ENCODE data around the gene PSMD14. TPM values are rescaled to one million over a fixed set of nuclear protein-coding genes. Genes with fewer than 3 reads are reported as not detected.

Gene PSMD14
- total RNA-seq, 4 donors from 2014 or later, result 29.9 to 59.2 (median 36.1) TPM

- no peak for TF ChIP-seq CTCF (IDR thresholded peaks at IDR 0.05)
- DNase-seq (ENCODE audit: low spot score), result no peak
- no peak for ATAC-seq (ENCODE audit: low FRiP score)
Measured at GRCh38 chr2:161343235-161343634, 35.0 kb downstream of the PSMD14 start.

DNA sequence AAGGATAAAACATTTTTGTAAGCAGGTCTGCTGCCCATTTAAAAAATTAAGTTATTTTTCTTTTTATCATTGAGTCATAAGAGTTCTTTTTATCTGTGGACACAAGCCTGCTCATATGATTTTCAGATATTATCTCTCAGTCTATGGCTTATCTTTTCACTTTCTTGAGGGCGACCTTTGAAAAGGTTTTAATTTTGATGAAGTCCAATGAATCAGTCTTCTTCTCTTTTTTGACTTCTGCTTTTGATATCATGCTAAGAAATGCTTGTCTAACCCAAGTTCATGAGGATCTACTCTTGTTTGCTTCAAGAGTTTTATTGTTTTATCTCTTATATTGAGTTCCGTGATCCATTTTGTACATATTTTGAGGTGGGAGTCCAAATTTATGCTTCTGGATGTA lies 36.5 kb downstream of the PSMD14 start:
- DNase-seq (ENCODE audit: low spot score), result no peak
- TF ChIP-seq CTCF (IDR thresholded peaks at IDR 0.05), result no peak

DNA sequence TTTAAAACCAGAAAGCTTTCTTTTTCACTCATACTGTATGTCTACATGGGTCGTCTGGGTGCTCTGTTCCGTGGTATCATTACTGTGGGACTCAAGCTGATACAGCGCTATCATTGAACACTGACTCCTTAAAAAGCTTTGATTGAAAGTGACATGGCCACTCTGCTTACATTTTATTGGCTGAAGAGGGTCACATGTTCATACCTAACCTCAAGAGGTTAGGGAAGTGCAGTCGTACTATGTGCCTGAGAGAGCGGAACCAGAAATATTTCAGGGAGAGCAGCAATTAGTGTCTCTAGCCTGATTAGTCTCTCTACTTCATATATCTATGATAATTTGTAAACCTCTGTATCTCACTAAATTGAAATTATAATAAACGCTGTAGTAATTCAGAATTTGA lies 43.5 kb downstream of the PSMD14 start:
- TF ChIP-seq CTCF (IDR thresholded peaks at IDR 0.05), result no peak
- no peak for ATAC-seq (ENCODE audit: low FRiP score)
- DNase-seq (ENCODE audit: low spot score), result no peak

More for the DNA sequence above, 36.5 kb downstream of the PSMD14 start:
- no peak for ATAC-seq (ENCODE audit: low FRiP score)

- TF ChIP-seq CTCF (IDR thresholded peaks at IDR 0.05), result no peak
- ATAC-seq (ENCODE audit: low FRiP score), result no peak
- DNase-seq (ENCODE audit: low spot score), result no peak
Measured at GRCh38 chr2:161352719-161353118, 44.5 kb downstream of the PSMD14 start.

GRCh38 chr2:161353543-161353942 lies 45.3 kb downstream of the PSMD14 start:
- no peak for ATAC-seq (ENCODE audit: low FRiP score)
- DNase-seq (ENCODE audit: low spot score), result no peak
- no peak for TF ChIP-seq CTCF (IDR thresholded peaks at IDR 0.05)

DNA sequence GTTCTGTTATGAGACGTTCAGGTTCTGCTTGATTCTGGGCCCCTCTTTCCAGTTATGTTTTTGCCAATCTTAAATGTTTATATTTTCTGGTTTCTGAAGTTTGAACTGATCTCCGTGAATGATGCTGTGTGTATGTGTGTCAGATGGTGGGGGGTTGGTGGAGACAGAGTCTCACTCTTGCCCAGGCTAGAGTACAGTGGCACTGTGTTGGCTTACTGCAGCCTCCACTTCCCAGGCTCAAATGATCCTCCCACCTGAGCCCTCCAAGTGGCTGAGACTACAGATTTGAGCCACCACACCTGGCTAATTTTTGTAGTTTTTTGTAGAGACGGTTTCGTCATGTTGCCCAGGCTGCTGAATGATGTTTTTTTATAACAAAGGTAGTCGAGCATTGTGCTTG lies 45.9 kb downstream of the PSMD14 start:
- no peak for ATAC-seq (ENCODE audit: low FRiP score)
- TF ChIP-seq CTCF (IDR thresholded peaks at IDR 0.05), result no peak
- no peak for DNase-seq (ENCODE audit: low spot score)

- DNase-seq (ENCODE audit: low spot score), result no peak
- no peak for TF ChIP-seq CTCF (IDR thresholded peaks at IDR 0.05)
- ATAC-seq (ENCODE audit: low FRiP score), result no peak
Measured at GRCh38 chr2:161355106-161355505, 46.9 kb downstream of the PSMD14 start.
